GM13976 (cell line): ENCODE data around the gene RIPK4.

Source experiments
- DNase-seq: peaks from one replicate; pipeline ENCODE4 v3.0.0; 2012; ENCODE audit warnings: low spot score
- in situ Hi-C: fragments of 300-500 bp; cut with MboI; formaldehyde crosslinking; loops from one replicate; pipeline ENCODE4 v1.12.0; 2022; ENCODE audit warnings: low sequenced_read_pairs, mixed read lengths, inconsistent platforms; ENCODE audit not compliant: unreplicated experiment
- TF ChIP-seq, protein P1 (sequence below): IDR thresholded peaks from 2 replicates; pipeline ENCODE4 v1.5.1; 2012; ENCODE audit warnings: borderline replicate concordance, mild to moderate bottlenecking; ENCODE audit not compliant: insufficient read depth; ENCODE audit errors: extremely low read depth, missing control alignments, control extremely low read depth

The RIPK4 gene

DNA sequence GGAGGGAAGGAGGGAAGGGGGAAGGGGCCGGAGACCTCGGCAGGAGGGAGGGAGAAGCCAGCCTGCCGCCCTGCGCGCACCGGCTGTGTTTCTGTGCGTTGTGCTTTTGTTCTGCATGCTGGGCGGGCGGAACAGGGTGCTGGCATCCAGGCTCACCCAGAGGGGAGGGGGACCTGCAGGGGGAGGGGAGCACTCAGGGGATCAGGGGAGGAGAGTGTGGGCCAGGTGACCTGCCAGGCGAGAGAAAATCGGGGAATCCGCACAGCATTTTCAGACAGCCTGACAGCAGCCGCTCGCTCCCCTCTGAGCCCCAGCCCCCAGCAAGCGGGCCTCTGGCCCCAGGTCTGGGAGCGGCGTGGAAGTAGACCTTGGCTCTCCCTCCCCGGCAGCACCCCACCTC lies 54.7 kb downstream of the RIPK4 start:
- no peak for DNase-seq
- TF ChIP-seq, protein P1, sequence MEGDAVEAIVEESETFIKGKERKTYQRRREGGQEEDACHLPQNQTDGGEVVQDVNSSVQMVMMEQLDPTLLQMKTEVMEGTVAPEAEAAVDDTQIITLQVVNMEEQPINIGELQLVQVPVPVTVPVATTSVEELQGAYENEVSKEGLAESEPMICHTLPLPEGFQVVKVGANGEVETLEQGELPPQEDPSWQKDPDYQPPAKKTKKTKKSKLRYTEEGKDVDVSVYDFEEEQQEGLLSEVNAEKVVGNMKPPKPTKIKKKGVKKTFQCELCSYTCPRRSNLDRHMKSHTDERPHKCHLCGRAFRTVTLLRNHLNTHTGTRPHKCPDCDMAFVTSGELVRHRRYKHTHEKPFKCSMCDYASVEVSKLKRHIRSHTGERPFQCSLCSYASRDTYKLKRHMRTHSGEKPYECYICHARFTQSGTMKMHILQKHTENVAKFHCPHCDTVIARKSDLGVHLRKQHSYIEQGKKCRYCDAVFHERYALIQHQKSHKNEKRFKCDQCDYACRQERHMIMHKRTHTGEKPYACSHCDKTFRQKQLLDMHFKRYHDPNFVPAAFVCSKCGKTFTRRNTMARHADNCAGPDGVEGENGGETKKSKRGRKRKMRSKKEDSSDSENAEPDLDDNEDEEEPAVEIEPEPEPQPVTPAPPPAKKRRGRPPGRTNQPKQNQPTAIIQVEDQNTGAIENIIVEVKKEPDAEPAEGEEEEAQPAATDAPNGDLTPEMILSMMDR: no peak
- in situ Hi-C loops: no loop called here

DNA sequence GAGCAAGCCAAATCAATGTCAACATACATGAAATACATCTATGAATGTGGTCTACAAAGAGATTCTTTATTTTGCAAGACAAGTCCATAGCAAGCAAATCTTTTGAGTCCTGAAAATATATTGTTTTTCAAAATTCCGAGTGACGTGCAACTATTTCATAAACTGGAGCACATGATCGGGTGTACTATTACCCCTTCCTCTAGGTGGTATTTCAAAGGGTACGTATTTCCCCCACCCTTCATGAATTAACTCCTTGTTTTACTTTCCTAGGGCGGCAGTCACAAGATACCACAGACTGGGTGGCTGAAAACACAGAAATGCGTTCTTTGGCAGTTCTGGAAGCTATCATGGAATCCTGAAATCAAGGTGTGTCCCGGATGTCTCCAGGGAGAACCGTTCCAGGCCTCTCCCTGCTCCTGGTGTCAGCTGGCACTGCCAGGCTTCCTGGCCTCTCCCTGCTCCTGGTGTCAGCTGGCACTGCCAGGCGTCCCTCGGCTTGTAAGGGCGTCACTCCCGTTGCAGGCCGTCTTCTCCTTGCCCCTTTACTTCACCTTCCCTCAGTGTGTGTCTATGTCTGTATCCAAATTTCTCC lies 55.3 kb downstream of the RIPK4 start:
- DNase-seq: no peak
- TF ChIP-seq, protein P1: no peak
- in situ Hi-C loops: no loop called here

DNA sequence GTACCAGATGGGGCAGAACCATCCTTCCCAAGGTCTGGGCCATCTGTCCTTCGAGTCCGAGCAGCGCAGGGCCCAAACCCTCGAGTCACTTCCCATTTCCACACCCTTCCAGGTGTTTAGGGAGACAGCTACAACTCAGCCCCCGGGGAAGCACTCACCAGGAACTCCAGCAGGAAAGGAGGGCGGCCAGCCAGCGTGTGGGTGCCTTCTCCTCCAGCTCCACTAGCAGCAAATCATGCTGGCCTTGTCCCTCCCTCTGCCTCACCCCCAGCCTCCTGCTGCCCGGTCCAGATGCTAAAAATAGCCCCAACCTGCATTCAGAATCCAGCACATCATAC lies 56.1 kb downstream of the RIPK4 start:
- in situ Hi-C loops: no loop called here
- no peak for DNase-seq
- TF ChIP-seq, protein P1: no peak

DNA sequence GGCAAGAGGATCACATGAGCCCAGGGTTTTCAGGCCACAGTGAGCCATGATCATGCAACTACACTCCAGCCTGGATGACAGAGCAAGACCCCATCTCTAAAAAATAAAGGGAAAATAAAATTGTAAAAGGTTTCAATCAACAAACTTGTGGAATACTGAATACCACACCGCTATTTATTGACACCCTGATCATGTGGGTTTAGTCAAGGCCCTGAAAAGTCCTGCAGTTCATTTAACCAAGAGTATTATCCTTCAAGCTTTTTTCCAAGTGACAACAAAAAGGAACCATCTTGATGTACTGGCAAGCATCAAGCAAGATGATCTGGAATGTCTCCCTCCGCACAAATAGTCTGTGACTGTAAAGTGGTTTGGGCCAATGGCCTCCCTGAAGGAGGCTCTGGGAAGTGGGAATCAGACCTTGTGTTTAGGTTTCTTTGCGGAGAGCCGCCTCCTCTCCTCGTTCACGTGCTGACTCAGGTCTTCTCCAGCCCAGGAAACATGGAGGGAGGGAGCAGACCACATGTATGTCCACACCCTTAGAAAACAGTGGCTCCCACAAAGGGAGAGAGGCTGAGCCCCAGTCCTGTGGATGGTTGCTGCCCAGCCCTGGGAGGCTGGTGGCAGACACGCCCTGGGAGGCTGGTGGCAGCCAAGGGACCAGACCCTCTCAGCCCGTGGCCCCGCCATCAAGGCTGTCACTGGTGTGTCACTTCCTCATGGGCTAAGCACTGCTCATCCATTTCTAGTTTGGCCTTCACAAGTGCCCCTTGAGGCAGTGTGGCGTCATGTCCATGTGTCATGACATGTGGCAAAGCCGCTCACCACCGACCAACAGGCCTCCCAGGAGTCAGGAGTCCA lies 56.7 kb downstream of the RIPK4 start:
- no peak for DNase-seq
- in situ Hi-C loops: no loop called here
- TF ChIP-seq, protein P1: no peak

DNA sequence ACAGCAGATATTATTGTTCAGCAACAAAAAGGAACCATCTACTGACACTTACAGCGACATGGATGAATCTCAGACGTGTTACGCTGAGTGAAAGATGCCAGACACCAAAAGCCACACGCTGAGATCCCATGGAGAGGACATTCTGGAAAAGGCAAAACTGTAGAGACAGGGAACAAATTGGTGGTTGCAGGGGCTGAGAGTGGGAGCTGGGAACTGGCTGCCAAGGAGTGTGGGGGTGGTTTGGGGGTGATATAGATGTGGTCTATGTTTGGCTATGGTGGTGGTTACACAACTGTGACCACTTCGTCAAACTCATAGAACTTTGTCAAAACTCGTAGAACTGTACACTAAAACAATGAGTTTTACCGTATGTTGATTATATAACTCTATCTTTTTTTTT lies 57.7 kb downstream of the RIPK4 start:
- no peak for DNase-seq
- in situ Hi-C loops: no loop called here
- TF ChIP-seq, protein P1: no peak

DNA sequence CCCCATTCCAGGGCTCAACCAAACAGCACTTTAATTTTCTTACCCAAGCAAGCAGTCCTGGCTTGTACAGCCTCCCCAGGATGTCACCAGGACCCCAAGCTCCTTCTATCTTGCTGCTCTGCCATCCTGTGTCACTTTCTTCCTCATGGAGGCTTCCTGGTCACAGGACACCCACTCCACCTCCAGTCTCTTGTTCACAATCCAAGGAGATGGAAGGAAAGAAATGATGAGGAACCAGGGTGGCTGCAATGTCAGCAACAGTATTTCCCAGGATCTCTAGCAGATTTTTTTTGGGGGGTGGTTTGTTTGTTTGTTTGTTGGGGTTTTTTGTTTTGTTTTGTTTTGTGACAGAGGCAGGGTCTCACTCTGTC lies 58.9 kb downstream of the RIPK4 start:
- in situ Hi-C loops: no loop called here
- TF ChIP-seq, protein P1: no peak

More for the DNA sequence above, 58.9 kb downstream of the RIPK4 start:
- DNase-seq: no peak
